ENCODE data around the gene MYORG. TPM values are rescaled to one million over a fixed set of nuclear protein-coding genes. Genes with fewer than 3 reads are reported as not detected.

The MYORG gene
- polyA plus RNA-seq, 1 experiment: 0.19 TPM

DNA sequence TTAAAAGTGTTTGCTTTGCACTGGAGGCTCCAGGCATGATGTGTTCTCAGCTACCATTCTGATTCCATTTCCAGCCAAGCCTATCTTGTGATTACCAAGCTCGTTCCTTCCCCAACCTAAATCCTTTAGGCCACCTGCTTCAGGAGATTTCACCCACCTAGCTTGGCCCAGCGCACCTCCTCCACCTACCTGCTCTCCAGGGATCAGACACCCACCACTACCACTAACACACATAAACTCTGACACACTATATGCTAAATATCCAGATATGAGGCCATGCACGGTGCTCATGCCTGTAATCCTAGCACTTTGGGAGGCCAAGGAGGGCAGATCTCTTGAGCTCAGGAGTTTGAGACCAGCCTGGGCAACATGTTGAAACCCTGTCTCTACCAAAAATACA is 2.4 kb downstream of the MYORG start:
- H3K27me3 ChIP-seq (ENCODE audit: control insufficient read depth, insufficient read depth, low read length): peaks cover 47% of the 10 kb centered on the region
- no peak overlapping the region for H3K4me3 ChIP-seq (ENCODE audit: low read depth, low read length)
- H3K9me3 ChIP-seq (ENCODE audit: control insufficient read depth, insufficient read depth, low read length): peaks cover 22% of the 10 kb centered on the region
- TF ChIP-seq, protein P1, sequence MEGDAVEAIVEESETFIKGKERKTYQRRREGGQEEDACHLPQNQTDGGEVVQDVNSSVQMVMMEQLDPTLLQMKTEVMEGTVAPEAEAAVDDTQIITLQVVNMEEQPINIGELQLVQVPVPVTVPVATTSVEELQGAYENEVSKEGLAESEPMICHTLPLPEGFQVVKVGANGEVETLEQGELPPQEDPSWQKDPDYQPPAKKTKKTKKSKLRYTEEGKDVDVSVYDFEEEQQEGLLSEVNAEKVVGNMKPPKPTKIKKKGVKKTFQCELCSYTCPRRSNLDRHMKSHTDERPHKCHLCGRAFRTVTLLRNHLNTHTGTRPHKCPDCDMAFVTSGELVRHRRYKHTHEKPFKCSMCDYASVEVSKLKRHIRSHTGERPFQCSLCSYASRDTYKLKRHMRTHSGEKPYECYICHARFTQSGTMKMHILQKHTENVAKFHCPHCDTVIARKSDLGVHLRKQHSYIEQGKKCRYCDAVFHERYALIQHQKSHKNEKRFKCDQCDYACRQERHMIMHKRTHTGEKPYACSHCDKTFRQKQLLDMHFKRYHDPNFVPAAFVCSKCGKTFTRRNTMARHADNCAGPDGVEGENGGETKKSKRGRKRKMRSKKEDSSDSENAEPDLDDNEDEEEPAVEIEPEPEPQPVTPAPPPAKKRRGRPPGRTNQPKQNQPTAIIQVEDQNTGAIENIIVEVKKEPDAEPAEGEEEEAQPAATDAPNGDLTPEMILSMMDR (IDR thresholded peaks at IDR 0.05; ENCODE audit: low read depth, low read length): no peak
- POLR2A ChIA-PET: no interaction called here
- DNase-seq (ENCODE audit: low read depth, low spot score): no peak
- H3K27ac ChIP-seq (ENCODE audit: low read depth, low read length): no peak overlapping the region
- CTCF ChIA-PET: interaction anchor here (1.9 to 3.0 kb wide), 2 partner anchors 30 to 42 kb away, joined by 4 to 11 read pairs; no protein-coding TSS in a partner anchor

DNA sequence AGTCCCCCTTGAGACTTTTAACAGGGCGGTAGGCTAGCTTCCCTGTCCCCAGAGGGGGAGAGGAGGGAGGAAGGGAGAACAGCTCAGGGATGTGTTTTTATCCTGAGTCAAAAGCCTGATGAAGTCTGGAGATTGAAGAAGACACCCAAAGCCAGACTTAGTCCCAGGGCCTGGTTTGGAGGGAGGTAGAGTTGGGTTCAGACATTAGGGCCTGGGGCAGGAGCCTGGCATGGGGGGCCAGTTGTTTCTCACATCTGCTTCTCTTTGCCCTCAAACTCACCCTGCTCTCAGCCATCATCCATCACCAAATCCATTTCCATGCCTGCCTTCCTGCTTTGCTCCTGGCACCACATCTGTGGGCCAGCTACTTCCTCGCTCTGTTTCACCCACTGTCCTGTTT is 2.9 kb downstream of the MYORG start:
- POLR2A ChIA-PET: no interaction called here
- peaks cover 22% of the 10 kb centered on the region for H3K9me3 ChIP-seq (ENCODE audit: control insufficient read depth, insufficient read depth, low read length)
- TF ChIP-seq, protein P1 (IDR thresholded peaks at IDR 0.05; ENCODE audit: low read depth, low read length): no peak
- DNase-seq (ENCODE audit: low read depth, low spot score): no peak
- CTCF ChIA-PET: interaction anchor here (1.9 to 3.0 kb wide), 2 partner anchors 31 to 41 kb away, joined by 4 to 11 read pairs; no protein-coding TSS in a partner anchor
- H3K27ac ChIP-seq (ENCODE audit: low read depth, low read length): no peak overlapping the region
- peaks cover 47% of the 10 kb centered on the region for H3K27me3 ChIP-seq (ENCODE audit: control insufficient read depth, insufficient read depth, low read length)
- H3K4me3 ChIP-seq (ENCODE audit: low read depth, low read length): no peak overlapping the region

DNA sequence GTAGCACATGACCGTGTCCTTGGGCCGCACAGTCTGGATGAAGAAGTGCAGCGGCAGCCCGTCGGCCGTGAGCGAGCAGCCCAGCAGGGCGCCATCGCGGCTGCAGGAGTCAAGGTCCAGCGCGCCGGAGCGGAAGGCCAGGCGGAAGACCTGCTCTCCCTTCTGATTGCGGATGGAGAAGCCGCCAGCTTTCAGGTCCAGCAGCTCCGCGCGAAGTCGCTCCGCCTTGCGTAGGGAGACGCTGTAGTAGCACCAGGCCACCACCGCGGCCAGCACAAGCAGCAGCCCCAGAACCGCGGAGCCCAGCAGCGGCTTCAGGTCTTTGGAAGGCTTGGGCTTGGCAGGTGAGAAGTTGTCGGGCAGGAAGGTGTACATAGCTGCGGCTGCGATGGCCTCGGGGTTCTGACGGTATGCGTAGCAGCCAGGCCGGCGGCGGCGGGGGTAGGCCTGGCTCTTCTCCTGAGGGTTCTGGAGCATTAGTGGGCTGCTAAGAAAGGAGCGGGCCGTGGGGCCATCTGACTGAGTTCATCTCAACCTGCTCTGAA is 4.2 kb downstream of the MYORG start:
- TF ChIP-seq, protein P1 (IDR thresholded peaks at IDR 0.05; ENCODE audit: low read depth, low read length): no peak
- ChIA-PET POLR2A (no interaction called here), CTCF (interaction anchor here (1.9 to 3.0 kb wide), 2 partner anchors 32 to 40 kb away, joined by 4 to 11 read pairs; no protein-coding TSS in a partner anchor)
- Histone ChIP-seq H3K9me3 (ENCODE audit: control insufficient read depth, insufficient read depth, low read length) (peaks cover 22% of the 10 kb centered on the region), H3K27ac (ENCODE audit: low read depth, low read length) (no peak overlapping the region), H3K27me3 (ENCODE audit: control insufficient read depth, insufficient read depth, low read length) (peaks cover 47% of the 10 kb centered on the region), H3K4me3 (ENCODE audit: low read depth, low read length) (no peak overlapping the region)
- no peak for DNase-seq (ENCODE audit: low read depth, low spot score)

DNA sequence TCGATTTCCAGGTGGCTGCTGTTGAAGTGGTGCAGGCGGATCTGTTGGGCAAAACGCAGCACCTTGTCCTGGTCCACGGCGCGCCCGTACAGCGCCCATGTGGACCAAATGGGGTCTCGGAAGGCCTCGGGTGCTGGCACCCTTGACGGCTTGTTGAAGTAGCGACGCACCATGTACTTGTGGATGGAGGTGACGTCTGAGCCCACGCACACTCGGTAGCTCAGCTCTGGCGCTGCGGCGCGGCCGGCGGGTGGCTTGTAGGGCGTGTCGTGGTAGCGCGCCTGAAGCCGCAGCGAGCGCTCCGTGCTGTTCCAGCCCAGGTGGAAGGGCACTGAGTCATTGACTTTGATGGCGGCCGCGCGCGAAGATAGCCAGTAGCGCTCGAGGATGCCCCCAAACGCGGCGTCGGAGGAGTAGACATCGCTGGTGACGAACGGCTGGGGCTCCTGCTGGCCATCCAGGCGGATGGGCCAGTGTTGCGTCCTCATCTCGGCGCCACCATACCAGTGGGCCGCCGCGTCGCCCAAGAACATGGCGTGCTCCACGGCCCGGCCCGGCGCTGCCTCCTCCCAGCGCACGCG is 4.7 kb downstream of the MYORG start:
- DNase-seq (ENCODE audit: low read depth, low spot score): no peak
- H3K27me3 ChIP-seq (ENCODE audit: control insufficient read depth, insufficient read depth, low read length): peaks cover 47% of the 10 kb centered on the region
- peaks cover 22% of the 10 kb centered on the region for H3K9me3 ChIP-seq (ENCODE audit: control insufficient read depth, insufficient read depth, low read length)
- H3K4me3 ChIP-seq (ENCODE audit: low read depth, low read length): no peak overlapping the region
- H3K27ac ChIP-seq (ENCODE audit: low read depth, low read length): no peak overlapping the region
- TF ChIP-seq, protein P1 (IDR thresholded peaks at IDR 0.05; ENCODE audit: low read depth, low read length): no peak
- ChIA-PET CTCF (interaction anchor here (1.6 kb wide), 1 partner anchor 119 kb away, joined by 3 read pairs; no protein-coding TSS in a partner anchor), POLR2A (no interaction called here)

Data from AG04450 (cell line).